Sigmoid colon (tissue), 4 donors: ENCODE measurements around the gene GNAI1.

ENCODE experiments used
- EP300 ChIP-seq, 4 donors: sonication (generic); formaldehyde crosslinking; IDR thresholded peaks; one replicate each; pipeline ENCODE4 v1.6.1; 2017; ENCODE audit warnings: antibody characterized with exemption in 4 of 4
- POLR2AphosphoS5 ChIP-seq, 4 donors: sonication (generic); formaldehyde crosslinking; IDR thresholded peaks; one replicate each; pipeline ENCODE4 v1.6.1; 2017; ENCODE audit warnings: antibody characterized with exemption in 4 of 4
- TF ChIP-seq, protein P1 (sequence below), 4 experiments: fragments of 450-650 bp in 3 of 4; fragments of 200-600 bp in 1 of 4; IDR thresholded peaks; one replicate each; pipeline ENCODE4 v1.5.1; 2016 to 2019; ENCODE audit warnings: antibody characterized with exemption in 4 of 4, mild to moderate bottlenecking in 3 of 4, moderate library complexity in 2 of 4

- TF ChIP-seq, protein P1, sequence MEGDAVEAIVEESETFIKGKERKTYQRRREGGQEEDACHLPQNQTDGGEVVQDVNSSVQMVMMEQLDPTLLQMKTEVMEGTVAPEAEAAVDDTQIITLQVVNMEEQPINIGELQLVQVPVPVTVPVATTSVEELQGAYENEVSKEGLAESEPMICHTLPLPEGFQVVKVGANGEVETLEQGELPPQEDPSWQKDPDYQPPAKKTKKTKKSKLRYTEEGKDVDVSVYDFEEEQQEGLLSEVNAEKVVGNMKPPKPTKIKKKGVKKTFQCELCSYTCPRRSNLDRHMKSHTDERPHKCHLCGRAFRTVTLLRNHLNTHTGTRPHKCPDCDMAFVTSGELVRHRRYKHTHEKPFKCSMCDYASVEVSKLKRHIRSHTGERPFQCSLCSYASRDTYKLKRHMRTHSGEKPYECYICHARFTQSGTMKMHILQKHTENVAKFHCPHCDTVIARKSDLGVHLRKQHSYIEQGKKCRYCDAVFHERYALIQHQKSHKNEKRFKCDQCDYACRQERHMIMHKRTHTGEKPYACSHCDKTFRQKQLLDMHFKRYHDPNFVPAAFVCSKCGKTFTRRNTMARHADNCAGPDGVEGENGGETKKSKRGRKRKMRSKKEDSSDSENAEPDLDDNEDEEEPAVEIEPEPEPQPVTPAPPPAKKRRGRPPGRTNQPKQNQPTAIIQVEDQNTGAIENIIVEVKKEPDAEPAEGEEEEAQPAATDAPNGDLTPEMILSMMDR (IDR thresholded peaks at IDR 0.05): no peak
- TF ChIP-seq EP300 (IDR thresholded peaks at IDR 0.05) (no peak), POLR2AphosphoS5 (IDR thresholded peaks at IDR 0.05) (no peak)
Observed at GRCh38 chr7:80263333-80263732, 128.7 kb downstream of the GNAI1 start.
